DMS 273 treated with DMSO at 0.1 percent for 48 hours (cell line): ENCODE measurements around the gene RNF224.
"Not testable (repeated sequence)": the region's sequence is repeated elsewhere in the genome, so short reads cannot be mapped to it uniquely, and the experiment has no call there.

Experiments used
- DNase-seq: peaks from one replicate; lab custom pipeline; 2025; lab: John Stamatoyannopoulos, UW

Gene RNF224

DNA sequence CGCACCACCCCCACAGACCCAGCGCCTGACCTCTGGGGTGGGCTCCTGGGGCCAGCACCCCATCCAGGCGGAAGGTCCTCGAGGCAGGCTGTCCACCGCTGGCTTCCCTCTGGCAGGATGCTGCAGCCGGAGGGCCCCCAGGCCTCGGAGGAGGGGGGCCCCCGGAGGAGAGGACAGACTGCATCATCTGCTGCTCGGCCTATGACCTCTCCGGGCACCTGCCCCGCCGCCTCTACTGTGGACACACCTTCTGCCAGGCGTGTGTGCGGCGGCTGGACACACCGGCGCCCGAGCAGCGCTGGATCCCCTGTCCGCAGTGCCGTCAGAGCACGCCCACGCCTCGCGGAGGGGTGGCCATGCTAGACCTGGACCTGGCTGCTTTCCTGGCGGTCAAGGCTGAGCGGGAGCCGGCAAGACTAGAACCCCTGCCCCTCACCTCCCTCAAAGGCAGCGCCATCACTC, 1.2 kb downstream of the RNF224 start:
- DNase-seq, result no peak

DNA sequence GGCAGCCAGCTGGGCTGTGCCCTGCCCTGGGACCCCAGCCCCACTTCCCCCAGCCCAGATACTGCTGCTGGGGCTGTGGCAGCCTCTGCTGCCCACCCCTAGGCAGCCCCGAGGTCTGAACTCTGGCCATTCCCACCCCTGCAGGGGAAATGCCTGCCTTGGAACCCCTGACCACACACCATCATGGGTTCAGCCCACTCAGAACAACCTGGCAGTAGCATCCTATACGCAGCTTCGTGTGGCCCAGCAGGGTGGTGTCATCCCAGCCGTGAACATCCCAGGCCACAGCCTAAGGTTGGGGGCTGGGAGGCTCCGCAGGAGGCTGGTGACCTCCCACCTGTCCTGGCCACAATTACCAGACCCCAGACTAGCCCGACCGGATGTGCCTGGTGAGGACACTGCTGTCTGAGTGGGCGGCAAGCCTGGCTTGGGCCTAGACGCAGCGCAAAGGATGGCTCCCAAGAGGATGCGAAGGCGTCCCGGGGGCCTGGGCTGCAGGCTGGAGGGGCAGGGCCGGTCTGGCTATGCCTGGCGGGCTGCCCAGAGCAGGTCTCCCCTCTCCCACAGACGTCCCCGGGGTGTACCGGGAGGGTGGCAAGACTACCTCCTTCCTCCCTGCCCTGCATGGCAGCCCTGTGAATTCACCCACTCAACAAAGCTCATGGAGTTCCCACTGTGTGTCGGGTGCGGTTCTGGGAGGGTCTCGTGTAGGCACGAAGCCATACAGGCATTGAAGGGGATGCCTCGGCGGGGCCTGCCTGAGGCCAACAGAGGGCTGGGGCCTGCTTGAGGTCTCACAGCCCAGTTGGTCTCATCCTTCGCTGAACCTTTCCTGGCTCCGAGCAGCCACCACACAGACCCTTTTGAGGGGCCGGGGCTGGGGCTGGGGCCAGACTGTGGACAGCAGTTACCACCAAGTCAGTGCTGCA, 1.9 kb downstream of the RNF224 start:
- no peak for DNase-seq

DNA sequence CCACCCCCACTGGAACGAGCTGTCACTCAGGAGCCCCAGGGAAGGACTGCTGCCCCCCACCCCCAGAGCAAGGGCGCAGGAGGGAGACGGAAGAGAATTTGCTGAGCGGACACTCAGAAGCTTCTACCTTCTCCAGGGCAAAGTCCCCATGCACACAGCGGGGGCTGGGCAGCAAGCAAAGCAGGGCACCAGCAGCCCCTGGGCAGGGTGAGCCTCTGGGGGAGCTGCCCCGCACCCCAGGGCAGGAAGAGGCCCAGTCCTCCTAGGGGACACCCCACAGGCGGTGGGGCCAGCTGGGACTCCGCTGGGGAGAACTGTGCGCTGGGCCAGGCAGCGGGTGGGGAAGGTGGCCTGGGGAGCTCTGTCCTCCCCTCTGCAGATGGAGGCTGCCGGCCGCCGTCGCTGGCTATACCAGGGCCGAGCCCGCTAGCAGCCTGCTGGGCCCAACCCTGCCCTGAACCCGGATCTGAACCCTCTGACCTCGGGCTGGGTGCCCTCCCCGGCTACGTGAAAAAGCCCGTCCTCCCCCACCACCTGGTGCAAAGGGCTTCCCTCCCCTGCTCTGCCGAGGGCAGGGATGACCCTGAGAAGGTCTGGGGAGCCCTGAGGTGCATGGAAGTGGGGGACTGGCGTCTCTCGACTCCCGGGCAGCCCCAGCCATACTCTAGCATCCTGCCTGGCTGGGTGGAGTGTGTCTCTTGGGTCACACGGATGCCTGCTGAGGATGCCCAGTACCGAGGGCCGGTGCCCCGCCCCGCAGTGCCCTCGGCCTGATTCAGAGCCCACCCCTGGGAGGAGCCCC, 2.8 kb downstream of the RNF224 start:
- DNase-seq, result no peak

GRCh38 chr9:137230705-137231371, 3.5 kb downstream of the RNF224 start, which contains the start of gene SLC34A3:
SLC34A3 (plus strand) TSS chr9:137230901; CDS start chr9:137231703, 802 bp downstream.
- DNase-seq, result no peak

DNA sequence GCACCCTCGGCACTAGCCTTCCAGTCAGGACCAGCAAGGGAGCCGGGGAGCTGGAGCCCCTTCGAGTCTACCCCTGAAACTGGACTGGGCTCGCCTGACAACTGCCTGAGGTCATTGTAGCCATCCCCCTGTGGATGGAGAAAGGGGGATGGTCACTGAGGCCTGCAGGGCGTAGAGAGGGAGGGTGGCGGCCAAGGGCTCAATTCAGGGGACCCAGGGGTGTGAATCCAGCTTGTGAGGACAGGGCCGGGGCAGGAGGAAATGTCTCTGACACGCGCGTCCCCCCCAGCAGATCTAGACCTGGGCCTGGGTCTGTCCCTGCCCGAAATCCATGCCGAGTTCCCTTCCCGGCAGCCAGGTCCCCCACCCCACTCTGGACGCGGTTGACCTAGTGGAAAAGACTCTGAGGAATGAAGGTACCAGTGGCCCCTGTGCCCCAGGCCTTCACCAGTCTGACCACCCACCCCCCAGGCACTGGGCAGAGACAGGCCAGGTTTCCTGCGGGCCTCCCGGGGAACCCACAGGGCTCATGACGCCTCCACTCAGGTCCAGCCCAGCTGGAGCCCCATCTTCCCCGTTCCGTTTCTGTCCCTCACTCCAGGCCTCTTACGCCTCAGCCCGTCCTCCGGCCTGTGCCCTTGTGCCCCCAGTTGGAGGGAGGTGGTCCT, 4.2 kb downstream of the RNF224 start:
- DNase-seq, result no peak

DNA sequence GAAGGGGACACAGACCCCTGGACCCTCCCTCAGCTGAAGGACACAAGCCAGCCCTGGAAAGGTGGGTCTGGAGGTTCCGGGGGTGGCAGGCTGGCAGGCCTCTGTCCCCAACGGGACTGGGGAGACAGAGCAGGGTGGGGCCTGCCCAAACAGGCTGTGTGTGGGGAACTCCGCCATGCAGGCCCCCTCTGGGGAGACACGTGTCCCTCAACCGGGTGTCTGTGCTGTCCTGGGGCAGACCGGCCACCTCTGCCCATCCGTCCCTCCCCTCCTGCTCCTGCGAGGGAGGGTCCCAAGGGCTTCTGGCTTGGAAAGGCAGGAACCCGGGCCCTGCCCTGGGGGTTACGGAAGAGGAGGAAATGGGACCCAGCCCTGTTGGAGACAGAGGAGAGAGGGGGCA, 4.8 kb downstream of the RNF224 start:
- DNase-seq, result no peak

- no peak for DNase-seq
Observed at GRCh38 chr9:137232510-137232909, 5.2 kb downstream of the RNF224 start.

DNA sequence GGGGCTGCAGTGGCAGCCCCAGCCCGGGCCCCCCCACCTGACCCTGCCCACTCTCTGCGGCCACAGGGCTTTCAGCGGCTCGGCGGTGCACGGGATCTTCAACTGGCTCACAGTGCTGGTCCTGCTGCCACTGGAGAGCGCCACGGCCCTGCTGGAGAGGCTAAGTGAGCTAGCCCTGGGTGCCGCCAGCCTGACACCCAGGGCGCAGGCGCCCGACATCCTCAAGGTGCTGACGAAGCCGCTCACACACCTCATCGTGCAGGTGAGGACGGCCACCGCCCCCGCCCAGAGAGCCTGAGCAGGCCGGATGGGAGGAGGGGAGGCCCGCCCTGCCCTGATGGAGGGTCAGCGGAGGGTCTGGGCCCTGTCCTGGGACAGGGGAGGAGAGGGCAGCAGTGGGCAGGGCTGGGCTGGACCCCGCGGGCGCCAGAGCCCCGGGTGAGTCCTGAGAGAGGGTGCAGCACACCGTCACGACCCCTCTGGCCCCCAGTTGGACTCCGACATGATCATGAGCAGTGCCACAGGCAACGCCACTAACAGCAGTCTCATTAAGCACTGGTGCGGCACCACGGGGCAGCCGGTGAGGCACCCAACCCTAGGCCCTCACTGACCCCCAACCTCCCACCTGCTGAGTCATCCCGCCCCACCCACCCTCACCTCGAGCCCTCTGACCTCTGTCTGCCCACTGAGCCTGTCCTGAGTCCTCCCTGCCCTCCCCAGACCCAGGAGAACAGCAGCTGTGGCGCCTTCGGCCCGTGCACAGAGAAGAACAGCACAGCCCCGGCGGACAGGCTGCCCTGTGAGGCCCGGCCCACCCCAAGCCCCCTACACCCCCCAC, 6.1 kb downstream of the RNF224 start:
- DNase-seq, result no peak

GRCh38 chr9:137234055-137234697, 6.9 kb downstream of the RNF224 start:
- no peak for DNase-seq

DNA sequence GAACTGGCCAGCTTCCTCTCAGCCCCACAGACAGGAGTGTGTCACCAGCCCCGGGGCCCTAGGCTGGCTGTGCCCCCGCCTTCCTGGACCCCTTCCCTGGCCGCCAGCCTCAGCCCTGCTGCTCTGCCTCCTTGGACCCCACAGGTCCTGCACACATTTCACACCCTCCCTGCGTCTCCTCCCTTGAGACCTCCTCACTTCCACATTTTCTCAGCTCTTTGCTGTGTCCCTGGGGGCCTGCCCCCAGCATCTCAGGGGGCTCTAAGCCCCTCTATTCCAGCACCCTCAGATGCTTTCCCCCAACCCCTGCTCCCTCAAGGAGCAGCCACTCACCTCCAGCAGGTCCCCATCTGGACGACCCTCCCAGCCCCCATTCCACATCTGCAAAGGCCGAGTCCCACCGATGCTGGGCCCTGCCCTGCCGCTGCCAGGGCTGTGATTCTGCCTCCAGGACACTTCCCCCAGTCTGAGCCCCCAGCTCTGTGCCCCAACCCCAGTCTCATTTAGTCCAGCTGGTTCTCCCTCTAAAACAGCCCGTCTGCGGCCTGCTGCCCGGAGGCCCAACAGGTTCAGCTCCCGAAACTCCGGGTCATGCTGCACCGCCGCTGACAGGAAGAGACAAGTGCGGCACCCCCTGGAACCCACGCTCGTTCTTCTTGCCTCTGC, 7.6 kb downstream of the RNF224 start:
- DNase-seq, result no peak

- DNase-seq, result no peak
Observed at GRCh38 chr9:137235424-137236237, 8.3 kb downstream of the RNF224 start.

- peak; percentile 30 for DNase-seq
Observed at GRCh38 chr9:137236238-137236935, 9.1 kb downstream of the RNF224 start.

GRCh38 chr9:137236936-137237421, 9.7 kb downstream of the RNF224 start:
- DNase-seq, result no peak

- no peak for DNase-seq
Observed at GRCh38 chr9:137237759-137238726, 10.7 kb downstream of the RNF224 start.

DNA sequence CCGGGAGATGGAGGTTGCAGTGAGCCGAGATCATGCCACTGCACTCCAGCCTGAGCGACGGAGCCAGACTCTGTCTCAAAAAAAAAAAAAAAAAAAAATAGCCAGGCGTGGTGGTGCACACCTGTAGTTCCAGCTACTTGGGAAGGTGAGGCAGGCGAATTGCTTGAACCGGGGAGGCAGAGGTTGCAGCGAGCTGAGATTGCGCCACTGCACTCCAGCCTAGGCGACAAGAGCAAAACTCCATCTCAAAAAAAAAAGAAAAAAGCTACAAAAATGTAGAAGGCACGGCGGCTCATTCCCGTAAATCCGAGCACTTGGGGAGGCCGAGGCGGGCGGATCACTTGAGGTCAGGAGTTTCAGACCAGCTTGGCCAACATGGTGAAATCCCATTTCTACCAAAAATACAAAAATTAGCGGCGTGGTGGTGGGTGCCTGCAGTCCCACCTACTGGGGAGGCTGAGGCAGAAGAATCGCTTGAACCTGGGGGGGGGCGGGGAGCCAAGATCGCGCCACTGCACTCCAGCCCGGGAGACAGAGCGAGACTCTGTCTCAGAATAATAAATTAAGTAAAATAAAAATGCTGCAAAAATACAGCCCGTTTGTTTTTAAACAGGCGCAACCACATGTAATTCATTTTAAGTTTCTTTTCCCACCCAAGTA, 12.4 kb downstream of the RNF224 start:
- not testable (repeated sequence) for DNase-seq

DNA sequence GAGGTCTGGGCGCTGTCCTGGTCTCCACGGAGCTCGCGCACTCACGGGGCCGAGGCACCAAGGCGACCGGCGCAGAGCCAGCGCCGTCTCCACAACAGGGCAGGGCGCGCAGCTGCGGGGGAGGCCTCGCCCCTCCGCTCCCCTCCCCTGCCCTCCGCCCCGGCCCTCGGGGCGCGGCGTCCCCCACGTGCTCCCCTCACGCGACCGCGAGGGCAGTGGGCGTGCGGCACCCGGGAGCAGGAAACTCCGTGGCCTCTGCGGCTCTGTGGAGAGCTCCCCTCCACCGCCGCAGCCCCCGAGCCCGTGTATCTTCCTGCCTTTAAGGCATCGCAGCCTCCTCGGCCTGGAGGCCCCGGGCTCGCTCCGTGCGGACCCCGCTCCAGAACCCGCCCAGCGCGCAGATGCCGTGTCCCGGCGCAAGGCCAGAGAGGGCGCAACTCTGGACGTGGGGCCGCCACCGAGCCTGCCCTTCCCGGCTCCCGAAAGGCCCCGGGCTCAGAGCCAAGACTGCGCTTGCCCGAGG, 13.1 kb downstream of the RNF224 start:
- no peak for DNase-seq
